Measurements from ENCODE around the gene CRADD.

- TF ChIP-seq EZH2 (IDR thresholded peaks at IDR 0.05; ENCODE audit: insufficient read depth, poor library complexity, severe bottlenecking) (no peak), EZH2phosphoT487 (IDR thresholded peaks at IDR 0.05; ENCODE audit: insufficient read depth, low read depth) (no peak)
Observed at GRCh38 chr12:93937812-93938211, 260.6 kb downstream of the CRADD start.

Data from GM23248 (cell line).